ENCODE results near the gene C17orf100. TPM values are rescaled to one million over a fixed set of nuclear protein-coding genes. Genes with fewer than 3 reads are reported as not detected.

C17orf100 gene
- total and polyA plus RNA-seq, 9 of the 15 experiments (the other 6 are each of a cell fraction or from before 2014, with no cell fraction given), result 0.04 to 1.7 (median 0.43) TPM

DNA sequence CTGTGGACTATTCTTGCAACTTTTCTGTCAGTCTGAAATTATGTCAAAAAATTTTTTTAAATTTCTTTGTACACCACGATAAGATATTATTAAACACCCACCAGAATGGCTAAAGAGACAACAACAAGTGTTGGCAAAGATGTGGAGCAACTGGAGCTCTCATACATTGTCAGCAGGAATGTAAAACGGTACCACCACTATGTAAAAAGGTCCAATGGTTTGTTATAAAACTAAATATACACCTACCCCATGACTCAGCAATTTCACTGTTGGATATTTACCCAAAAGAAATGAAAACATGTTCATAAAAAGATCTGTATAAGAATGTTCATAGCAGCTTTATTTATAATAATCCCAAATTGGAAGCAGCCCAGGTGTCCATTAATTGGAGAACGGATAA, 18.3 kb upstream of the C17orf100 start:
- FAIRE-seq, result no peak

DNA sequence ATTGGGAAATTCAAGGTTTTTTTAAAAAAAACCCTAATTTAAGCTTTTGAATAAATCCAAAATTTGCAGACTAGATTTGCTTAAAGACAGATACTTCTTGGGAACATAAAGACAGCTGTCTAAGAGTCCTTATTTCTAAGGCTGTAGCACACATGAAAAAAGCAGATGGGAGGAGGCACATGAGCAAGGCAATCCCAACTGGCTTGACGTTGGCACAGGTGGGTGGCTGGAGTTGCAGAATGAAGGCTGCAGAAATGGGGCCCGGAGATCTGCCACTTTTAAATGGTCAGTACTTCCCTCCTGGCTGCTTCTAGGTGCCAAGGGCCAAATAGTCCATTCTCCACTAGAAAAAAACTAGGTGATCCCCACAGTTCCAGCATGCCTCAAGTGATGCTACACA, 15.5 kb upstream of the C17orf100 start:
- H3K36me3 ChIP-seq (ENCODE audit: control insufficient read depth, insufficient read depth, low read length), result peaks cover 31% of the 10 kb centered on the region
- no TSS peak for BruUV-seq (replicated peaks)
- no peaks in the 10 kb centered on the region for H4K20me1 ChIP-seq (replicated peaks; ENCODE audit: control insufficient read depth, insufficient read depth, low read length)
- peaks cover 8 to 42% of the 10 kb centered on the region in 2 experiments; a peak in 4 of 5 replicates for H3K4me1 ChIP-seq (replicated peaks in 1 of 2; ENCODE audit: control insufficient read depth in 2 of 2, insufficient read depth in 2 of 2, low read length in 2 of 2)
- H3K4me2 ChIP-seq (ENCODE audit: insufficient read depth, low read length), result no peak overlapping the region
- H2AFZ ChIP-seq (ENCODE audit: low read depth, low read length), result no peak overlapping the region
- intact Hi-C loops (cut with micrococcal nuclease), result no loop called here
- TF ChIP-seq ZSCAN29 (IDR thresholded peaks at IDR 0.05), result no peak
- no peak for TF ChIP-seq ARID2 (IDR thresholded peaks at IDR 0.05)
- POLR2A ChIA-PET, result interaction anchor here (1.3 kb wide), 1 partner anchor 12 kb away, joined by 3 read pairs; no protein-coding TSS in a partner anchor
- H3K27me3 ChIP-seq (ENCODE audit: control insufficient read depth in 2 of 2, insufficient read depth in 2 of 2, low read length in 2 of 2), result no peaks in the 10 kb centered on the region
- WGBS (ENCODE audit: insufficient coverage, low coverage, missing lambda C conversion rate), result 100% methylated on average over 2 of the region's 2 CpGs
- no peak overlapping the region for H3K4me3 ChIP-seq
- no peaks in the 10 kb centered on the region for H3K9me3 ChIP-seq (replicated peaks; ENCODE audit: control insufficient read depth, insufficient read depth, low read depth, low read length)
- H3K27ac ChIP-seq (ENCODE audit: extremely low read depth, low read depth, low read length), result no peak overlapping the region
- DNase-seq (ENCODE audit: extremely low read depth in 1 of 4, low spot score in 3 of 4) (no peak), FAIRE-seq (no peak), ATAC-seq (no peak)
- H3K9me1 ChIP-seq (ENCODE audit: control insufficient read depth, insufficient read depth, low read length), result no peaks in the 10 kb centered on the region
- H3K79me2 ChIP-seq (ENCODE audit: control insufficient read depth, insufficient read depth, low read length), result peaks cover 21% of the 10 kb centered on the region; the same call in 2 of the 3 replicates
- CTCF ChIA-PET (ENCODE audit: low intra/inter-chr PET ratio), result no interaction called here
- no peak overlapping the region; a peak in 1 of 4 replicates for H3K9ac ChIP-seq (ENCODE audit: insufficient read depth in 1 of 2, low read depth in 2 of 2, low read length in 2 of 2)
- in situ Hi-C loops (cut with MboI), result no loop called here

More for the DNA sequence above, 18.3 kb upstream of the C17orf100 start:
- intact Hi-C loops (cut with micrococcal nuclease), result no loop called here
- Histone ChIP-seq H3K36me3 (ENCODE audit: control insufficient read depth, insufficient read depth, low read length) (peaks cover 46% of the 10 kb centered on the region), H3K79me2 (ENCODE audit: control insufficient read depth, insufficient read depth, low read length) (no peaks in the 10 kb centered on the region), H3K4me3 (no peak overlapping the region), H3K4me1 (replicated peaks in 1 of 2; ENCODE audit: control insufficient read depth in 2 of 2, insufficient read depth in 2 of 2, low read length in 2 of 2) (peaks cover 0 to 14% of the 10 kb centered on the region in 2 experiments; a peak in 2 of 5 replicates), H3K27me3 (ENCODE audit: control insufficient read depth in 2 of 2, insufficient read depth in 2 of 2, low read length in 2 of 2) (no peaks in the 10 kb centered on the region), H3K4me2 (ENCODE audit: insufficient read depth, low read length) (no peak overlapping the region), H3K9me1 (ENCODE audit: control insufficient read depth, insufficient read depth, low read length) (no peaks in the 10 kb centered on the region), H2AFZ (ENCODE audit: low read depth, low read length) (no peak overlapping the region), H3K9me3 (replicated peaks; ENCODE audit: control insufficient read depth, insufficient read depth, low read depth, low read length) (no peaks in the 10 kb centered on the region), H3K27ac (ENCODE audit: extremely low read depth, low read depth, low read length) (no peak overlapping the region), H3K9ac (ENCODE audit: insufficient read depth in 1 of 2, low read depth in 2 of 2, low read length in 2 of 2) (no peak overlapping the region), H4K20me1 (replicated peaks; ENCODE audit: control insufficient read depth, insufficient read depth, low read length) (no peaks in the 10 kb centered on the region)
- in situ Hi-C loops (cut with MboI), result no loop called here
- POLR2A ChIA-PET, result interaction anchor here (0.6 kb wide), 1 partner anchor 9 kb away, joined by 5 read pairs; no protein-coding TSS in a partner anchor
- ATAC-seq (no peak), DNase-seq (ENCODE audit: extremely low read depth in 1 of 4, low spot score in 3 of 4) (no peak)
- peak; percentile 76 for TF ChIP-seq ZFP36 (IDR thresholded peaks at IDR 0.05; ENCODE audit: low read depth, low read length, partially characterized antibody)
- peak; percentile 68 for TF ChIP-seq MAFF (IDR thresholded peaks at IDR 0.05; ENCODE audit: low read length)
- TF ChIP-seq NFE2L1 (tag; IDR thresholded peaks at IDR 0.05; ENCODE audit: borderline replicate concordance, low read depth), result peak; percentile 71; the same call in 1 of the 2 replicates
- no peak for TF ChIP-seq NFXL1 (CRISPR knock-in tag; IDR thresholded peaks at IDR 0.05)
- peak; percentile 59; the same call in 1 of the 2 replicates for TF ChIP-seq NFE2 (IDR thresholded peaks at IDR 0.05; ENCODE audit: low read depth)
- no peak for TF ChIP-seq COPS2 (conservative IDR thresholded peaks at IDR 0.05)
- TF ChIP-seq RBM25 (IDR thresholded peaks at IDR 0.05; ENCODE audit: low read depth, low read length, severe bottlenecking), result peak; percentile 79
- TF ChIP-seq C11orf30 (IDR thresholded peaks at IDR 0.05; ENCODE audit: low read depth), result peak; percentile 69
- peak; percentile 78 for TF ChIP-seq ZNF316 (IDR thresholded peaks at IDR 0.05)
- TF ChIP-seq MAFG (tag; conservative IDR thresholded peaks at IDR 0.05), result peak; percentile 77
- peak; percentile 58; the same call in 1 of the 2 replicates for TF ChIP-seq MAFK (IDR thresholded peaks at IDR 0.05; ENCODE audit: low read length)
- no peak for TF ChIP-seq GATAD2A (IDR thresholded peaks at IDR 0.05)
- CTCF ChIA-PET (ENCODE audit: low intra/inter-chr PET ratio), result no interaction called here
- WGBS (ENCODE audit: insufficient coverage, low coverage, missing lambda C conversion rate), result 90% methylated on average over 3 of the region's 3 CpGs
- BruUV-seq (replicated peaks), result no TSS peak

Data from K562 (cell line).